Caco-2 (cell line): ENCODE results near the gene TMOD1. TPM values are rescaled to one million over a fixed set of nuclear protein-coding genes. Genes with fewer than 3 reads are reported as not detected.
"Not testable (repeated sequence)": the region's sequence is repeated elsewhere in the genome, so short reads cannot be mapped to it uniquely, and the experiment has no call there.

ENCODE experiments used
- Bru-seq: library from RNA; stranded (reverse); fragments of 400-500 nt; gene quantifications from one replicate; lab custom pipeline; 2021; lab: Mats Ljungman, UMichigan
- BruChase-seq, 2 experiments: library from RNA; stranded (reverse); fragments of 400-500 nt; gene quantifications; one replicate each; lab custom pipeline; 2021; lab: Mats Ljungman, UMichigan
- BruUV-seq: library from RNA; stranded (reverse); fragments of 400-500 nt; replicated peaks from 2 replicates; lab custom pipeline; 2021; lab: Mats Ljungman, UMichigan
- CTCF ChIA-PET: fragments of 300-600 bp; sonication (Branson Sonifier 250); formaldehyde crosslinking; loops from one replicate; lab custom pipeline; 2022; ENCODE audit warnings: antibody characterized with exemption; lab: Charles Lee
- POLR2A ChIA-PET: fragments of 300-600 bp; sonication (Branson Sonifier 250); formaldehyde crosslinking; loops from one replicate; lab custom pipeline; 2022; ENCODE audit warnings: antibody characterized with exemption; lab: Charles Lee
- DNase-seq, 2 experiments: peaks; one replicate each; pipeline versions ENCODE4 v3.0.0 to v3.0.0-alpha.2; 2020 to 2022
- H3K27me3 ChIP-seq: replicated peaks from 2 replicates; pipeline ENCODE4 v1.6.0; 2011; ENCODE audit warnings: low read length; ENCODE audit not compliant: control insufficient read depth, insufficient read depth
- H3K36me3 ChIP-seq: 2 replicates; pipeline ENCODE4 v1.5.1; 2011; ENCODE audit warnings: low read length; ENCODE audit not compliant: control insufficient read depth, insufficient read depth
- H3K4me1 ChIP-seq: fragments of 250-450 bp; sonication (Bioruptor Pico); 2 replicates; pipeline ENCODE4 v1.5.1; 2020; ENCODE audit warnings: mild to moderate bottlenecking
- H3K4me3 ChIP-seq: 2 replicates; pipeline ENCODE4 v1.5.1; 2011; ENCODE audit warnings: low read depth, mild to moderate bottlenecking, control low read depth, low read length
- H3K9me3 ChIP-seq: fragments of 250-450 bp; sonication (Bioruptor Pico); 2 replicates; pipeline ENCODE4 v1.5.1; 2020; ENCODE audit warnings: mild to moderate bottlenecking, moderate library complexity
- H3K27ac Mint-ChIP-seq: one replicate; pipeline ENCODE4 v1.8.0; 2022; ENCODE audit warnings: mixed read lengths; ENCODE audit not compliant: unreplicated experiment
- H3K27me3 Mint-ChIP-seq: one replicate; pipeline ENCODE4 v1.8.0; 2022; ENCODE audit warnings: mixed read lengths; ENCODE audit not compliant: insufficient read depth, unreplicated experiment
- H3K36me3 Mint-ChIP-seq: one replicate; pipeline ENCODE4 v1.8.0; 2022; ENCODE audit warnings: mild to moderate bottlenecking, mixed read lengths; ENCODE audit not compliant: insufficient read depth, unreplicated experiment
- H3K4me1 Mint-ChIP-seq: one replicate; pipeline ENCODE4 v1.8.0; 2022; ENCODE audit warnings: low read depth, mixed read lengths; ENCODE audit not compliant: unreplicated experiment
- H3K4me3 Mint-ChIP-seq: one replicate; pipeline ENCODE4 v1.8.0; 2022; ENCODE audit warnings: mild to moderate bottlenecking, moderate library complexity, mixed read lengths; ENCODE audit not compliant: unreplicated experiment
- H3K9me3 Mint-ChIP-seq: one replicate; pipeline ENCODE4 v1.8.0; 2022; ENCODE audit warnings: mixed read lengths; ENCODE audit not compliant: unreplicated experiment
- CTCF ChIP-seq, 2 experiments: fragments of 200-600 bp in 1 of 2; IDR thresholded peaks; 1 replicate in 1 of 2; 2 replicates in 1 of 2; pipeline versions ENCODE4 v1.5.1 to v1.8.0; 2011 to 2022; ENCODE audit warnings: antibody characterized with exemption in 1 of 2, control low read depth in 1 of 2, inconsistent platforms in 1 of 2, low read depth in 1 of 2, low read length in 1 of 2, mild to moderate bottlenecking in 1 of 2, moderate library complexity in 1 of 2; ENCODE audit not compliant: insufficient read depth in 1 of 2, severe bottlenecking in 1 of 2, unreplicated experiment in 1 of 2
- intact Hi-C: fragments of 100-400 bp; cut with micrococcal nuclease; formaldehyde crosslinking; loops from one replicate; pipeline ENCODE4 v1.10.0; 2022; ENCODE audit not compliant: unreplicated experiment
- long read RNA-seq: library from polyadenylated mRNA; stranded (forward); transcript quantifications from one replicate; pipeline ENCODE4 v2.0.0, GENCODE V29; 2022
- total RNA-seq: library from RNA; stranded (reverse); gene quantifications from 2 replicates; pipeline ENCODE4 v1.2.3, GENCODE V29; 2022

Gene TMOD1
- 1.00 and 1.1 TPM in 2 replicates for total RNA-seq
- percentile 31 among the genes with signal in this experiment for Bru-seq, nascent RNA
- percentile 29 among the genes with signal in this experiment for BruChase-seq, experiment 1, labeled RNA remaining after a 2-hour chase
- BruChase-seq, experiment 2, labeled RNA remaining after a 6-hour chase: percentile 30 among the genes with signal in this experiment
- long read RNA-seq, partial matches to known transcripts: 0 of 5 reads
- long read RNA-seq, other reads (novel, unspliced or antisense): 3 of 5 reads

GRCh38 chr9:97501177-97501971, at the start of gene TMOD1:
Gene TMOD1, plus strand, starts transcription at chr9:97501666. Its CDS starts 22,523 bp downstream, at chr9:97524189.
- CTCF ChIA-PET: interaction anchor here (0.6 to 3.5 kb wide), 15 partner anchors 8 to 652 kb away, joined by 3 to 29 read pairs (median 4); partner anchors contain the start of genes NCBP1, TSTD2 and ZNF782
- Mint-ChIP-seq H3K4me1 (no peaks in the 10 kb centered on the region), H3K9me3 (no peaks in the 10 kb centered on the region), H3K4me3 (peak within 1 kb of the TSS; percentile 73), H3K27ac (no peak within 1 kb of the TSS), H3K36me3 (peaks cover 10% of the 10 kb centered on the region), H3K27me3 (peaks cover 19% of the 10 kb centered on the region)
- Histone ChIP-seq H3K9me3 (no peaks in the 10 kb centered on the region), H3K4me3 (peak within 1 kb of the TSS; percentile 61), H3K4me1 (no peaks in the 10 kb centered on the region; the same call in 1 of the 2 replicates), H3K27me3 (peaks cover 5% of the 10 kb centered on the region; the same call in 1 of the 2 replicates), H3K36me3 (peaks cover 2% of the 10 kb centered on the region; the same call in 1 of the 2 replicates)
- intact Hi-C loops: loop anchor here (5.0 to 10.0 kb wide), 2 partner anchors 89 to 93 kb away; partner anchors contain the start of gene TDRD7
- BruUV-seq: no TSS peak
- POLR2A ChIA-PET: interaction anchor here (0.6 to 1.3 kb wide), 3 partner anchors 123 to 359 kb away, joined by 3 to 11 read pairs (median 4); partner anchors contain the start of genes NCBP1 and TSTD2
- TF ChIP-seq CTCF (IDR thresholded peaks at IDR 0.05; ENCODE audit: insufficient read depth in 1 of 2, low read depth in 1 of 2, low read length in 1 of 2, severe bottlenecking in 1 of 2, unreplicated experiment in 1 of 2): peak in 1 of 2 experiments; percentile 30
- DNase-seq: peak; percentile 61 to 83

GRCh38 chr9:97453573-97453972, 47.9 kb upstream of the TMOD1 start:
- H3K4me1 ChIP-seq, intact Hi-C loops, H3K27me3 Mint-ChIP-seq, BruUV-seq, H3K4me3 ChIP-seq, POLR2A ChIA-PET, H3K36me3 ChIP-seq, CTCF ChIA-PET, H3K4me3 Mint-ChIP-seq, H3K9me3 ChIP-seq, DNase-seq, H3K27ac Mint-ChIP-seq, H3K27me3 ChIP-seq: not testable (repeated sequence)
- Mint-ChIP-seq H3K36me3 (peaks cover 24% of the 10 kb centered on the region), H3K9me3 (peaks cover 22% of the 10 kb centered on the region), H3K4me1 (peaks cover 14% of the 10 kb centered on the region)

- peaks cover 20% of the 10 kb centered on the region for H3K36me3 Mint-ChIP-seq
- H3K4me3 ChIP-seq, H3K27me3 Mint-ChIP-seq, DNase-seq, H3K9me3 ChIP-seq, BruUV-seq, intact Hi-C loops, POLR2A ChIA-PET, H3K4me3 Mint-ChIP-seq, H3K27me3 ChIP-seq, H3K4me1 ChIP-seq, H3K36me3 ChIP-seq, H3K27ac Mint-ChIP-seq, CTCF ChIA-PET: not testable (repeated sequence)
- peaks cover 22% of the 10 kb centered on the region for H3K9me3 Mint-ChIP-seq
- peaks cover 14% of the 10 kb centered on the region for H3K4me1 Mint-ChIP-seq
Measured at GRCh38 chr9:97456841-97457240, 44.6 kb upstream of the TMOD1 start.
